ENCODE results near the gene SLC6A3. TPM values are rescaled to one million over a fixed set of nuclear protein-coding genes. Genes with fewer than 3 reads are reported as not detected.

SLC6A3 gene
- total and polyA plus RNA-seq, 2 donors (not counting 1 experiment from before 2014, with no cell fraction given): 0.01 to 0.15 TPM

GRCh38 chr5:1483856-1484729 lies 38.9 kb upstream of the SLC6A3 start:
- H4K20me1 ChIP-seq (ENCODE audit: control insufficient read depth, insufficient read depth, low read length, poor library complexity, severe bottlenecking): no peaks in the 10 kb centered on the region
- H2AFZ ChIP-seq (ENCODE audit: insufficient read depth, low read depth, low read length, poor library complexity, severe bottlenecking): peak overlapping the region; percentile 11
- no peaks in the 10 kb centered on the region for H3K27me3 Mint-ChIP-seq
- no peak for DNase-seq
- H3K4me3 ChIP-seq (ENCODE audit: control extremely low read depth in 1 of 5, extremely low read depth in 1 of 5, insufficient read depth in 1 of 5, low read depth in 2 of 5, low read length in 4 of 5): peak overlapping the region in 4 of 5 experiments; percentile 16 to 63 (median 26)
- TF ChIP-seq CTCF (IDR thresholded peaks at IDR 0.05) (no peak), EZH2 (IDR thresholded peaks at IDR 0.05; ENCODE audit: borderline replicate concordance, insufficient read depth, low read depth, low read length, poor library complexity, severe bottlenecking) (no peak)
- peak overlapping the region; percentile 87 for H3K4me3 Mint-ChIP-seq
- no peak for ATAC-seq (ENCODE audit: low read depth)
- 84% methylated on average over 23 of the region's 33 CpGs for WGBS (ENCODE audit: insufficient coverage)
- H3K27ac ChIP-seq (ENCODE audit: low read length in 2 of 2): peak overlapping the region; percentile 96
- H3K9me3 ChIP-seq (ENCODE audit: control extremely low read depth in 1 of 3, control insufficient read depth in 2 of 3, insufficient read depth in 1 of 3, low read length in 2 of 3): peaks cover 0 to 5% (median 0%) of the 10 kb centered on the region in 3 donors
- H3K27me3 ChIP-seq (replicated peaks in 1 of 4; ENCODE audit: control extremely low read depth in 1 of 4, control insufficient read depth in 3 of 4, insufficient read depth in 4 of 4, low read length in 3 of 4): no peaks in the 10 kb centered on the region
- peaks cover 91% of the 10 kb centered on the region for H3K4me1 Mint-ChIP-seq
- peak overlapping the region; percentile 98 for H3K27ac Mint-ChIP-seq
- intact Hi-C loops (cut with micrococcal nuclease): loop anchor here (2.0 to 10.0 kb wide), 3 partner anchors 53 to 139 kb away; partner anchors contain the start of gene CLPTM1L
- H3K9me3 Mint-ChIP-seq (ENCODE audit: insufficient read depth): no peaks in the 10 kb centered on the region
- H3K36me3 ChIP-seq (replicated peaks in 1 of 2; ENCODE audit: control extremely low read depth in 1 of 2, control insufficient read depth in 1 of 2, extremely low read depth in 1 of 2, insufficient read depth in 2 of 2, low read length in 1 of 2): peaks cover 0 to 62% of the 10 kb centered on the region in 2 experiments
- peak overlapping the region; percentile 85 for H3K4me2 ChIP-seq (replicated peaks; ENCODE audit: low read depth, low read length, poor library complexity, severe bottlenecking)
- H3K4me1 ChIP-seq (ENCODE audit: control insufficient read depth in 2 of 2, insufficient read depth in 2 of 2, low read length in 2 of 2): peaks cover 80 to 97% of the 10 kb centered on the region in 2 donors
- ChIA-PET POLR2A (interaction anchor here (1.0 to 4.9 kb wide), 9 partner anchors 9 to 150 kb away, joined by 3 to 36 read pairs (median 6); no protein-coding TSS in a partner anchor), CTCF (interaction anchor here (0.6 to 9.1 kb wide), 11 partner anchors 12 to 169 kb away, joined by 3 to 81 read pairs (median 4); no protein-coding TSS in a partner anchor)
- peaks cover 88% of the 10 kb centered on the region for H3K79me2 ChIP-seq (ENCODE audit: control insufficient read depth, insufficient read depth, low read length)
- H3K9ac ChIP-seq (ENCODE audit: low read length): peak overlapping the region; percentile 56

All from B cell (primary cell).